Skin epidermis (tissue), 12 donors: ENCODE results near the gene MRPL36.

Experiments used
- H3K27ac ChIP-seq, 21 experiments: fragments of 200-600 bp; sonication (generic) in 11 of 21; one replicate each; pipeline ENCODE4 v1.5.0; 2020; ENCODE audit warnings: mild to moderate bottlenecking in 3 of 21, inconsistent platforms in 2 of 21, moderate library complexity in 2 of 21
- H3K4me3 ChIP-seq, 7 experiments: fragments of 200-600 bp; sonication (generic) in 2 of 7; one replicate each; pipeline ENCODE4 v1.5.0; 2020; ENCODE audit warnings: inconsistent platforms in 2 of 7, mild to moderate bottlenecking in 2 of 7, moderate library complexity in 1 of 7

The MRPL36 gene

GRCh38 chr5:1833264-1834021 lies 33.8 kb upstream of the MRPL36 start:
- H3K27ac ChIP-seq, result no peak overlapping the region
- H3K4me3 ChIP-seq, result no peak overlapping the region

DNA sequence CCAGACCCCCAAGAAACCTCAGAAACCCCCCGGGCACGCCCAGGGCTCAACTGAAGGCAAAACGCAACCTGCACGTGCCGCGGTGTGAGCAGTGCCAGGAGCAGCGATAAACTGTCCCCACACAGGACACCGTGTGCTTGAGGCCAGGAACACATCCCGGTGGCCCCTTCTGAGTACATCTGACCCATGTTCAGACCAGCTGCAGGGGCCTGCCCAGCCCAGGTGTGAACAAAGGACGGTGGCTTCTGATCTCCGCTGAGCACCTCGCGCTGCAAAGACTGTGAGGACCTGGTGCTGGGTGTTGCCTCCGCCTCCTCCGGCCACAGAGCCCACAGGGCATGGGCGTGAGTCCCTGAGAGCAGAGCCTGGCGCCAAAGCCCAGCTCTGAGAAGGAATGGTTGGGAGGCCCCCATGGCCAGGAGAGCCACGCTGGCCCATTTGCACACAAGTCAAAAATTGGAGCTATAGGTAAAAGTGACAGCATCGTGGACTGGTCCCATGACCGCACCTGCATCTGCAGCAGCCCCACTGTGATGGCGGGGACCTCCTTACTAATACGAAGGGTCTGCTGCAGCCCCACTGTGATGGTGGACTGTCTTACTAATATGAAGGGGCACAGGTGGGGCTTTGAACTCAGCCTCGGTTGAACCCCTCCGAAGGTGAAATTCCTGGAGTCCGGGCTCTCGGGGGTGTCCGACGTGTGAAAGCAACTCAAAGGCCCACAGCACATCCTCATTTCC lies 33.0 kb upstream of the MRPL36 start:
- no peak overlapping the region for H3K27ac ChIP-seq
- H3K4me3 ChIP-seq, result no peak overlapping the region

DNA sequence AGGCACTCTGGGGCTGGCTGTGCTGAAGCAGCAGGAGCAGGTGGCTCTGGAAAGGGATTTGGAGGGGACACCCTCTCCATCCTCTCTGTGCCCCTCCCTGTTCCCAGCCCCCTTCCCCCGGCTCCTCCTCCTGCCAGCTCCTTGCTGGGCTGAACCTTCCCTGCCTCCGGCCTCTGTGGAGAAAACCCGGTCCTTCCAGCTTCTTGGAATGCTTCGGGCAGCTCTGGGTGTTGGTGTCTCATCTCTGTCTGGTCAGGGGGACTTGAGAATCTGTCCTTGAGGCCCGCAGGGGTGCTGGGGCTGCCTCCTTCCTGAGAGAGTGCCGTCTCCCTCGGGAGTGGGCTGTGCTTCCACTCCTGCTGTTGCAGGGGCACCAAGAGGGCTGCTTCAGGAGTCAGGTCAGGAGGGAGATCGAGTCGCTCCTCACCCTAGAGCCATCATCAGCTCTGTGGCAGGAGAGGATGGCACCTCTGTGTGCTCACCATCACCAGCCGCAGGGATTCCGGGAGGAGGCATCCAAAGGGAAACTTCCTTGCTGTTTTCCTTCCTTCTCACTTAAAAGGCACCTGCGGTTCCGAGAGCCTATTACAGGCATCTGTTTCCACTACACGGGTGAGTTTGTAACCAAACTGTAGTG lies 32.2 kb upstream of the MRPL36 start:
- Histone ChIP-seq H3K4me3 (no peak overlapping the region), H3K27ac (no peak overlapping the region)

DNA sequence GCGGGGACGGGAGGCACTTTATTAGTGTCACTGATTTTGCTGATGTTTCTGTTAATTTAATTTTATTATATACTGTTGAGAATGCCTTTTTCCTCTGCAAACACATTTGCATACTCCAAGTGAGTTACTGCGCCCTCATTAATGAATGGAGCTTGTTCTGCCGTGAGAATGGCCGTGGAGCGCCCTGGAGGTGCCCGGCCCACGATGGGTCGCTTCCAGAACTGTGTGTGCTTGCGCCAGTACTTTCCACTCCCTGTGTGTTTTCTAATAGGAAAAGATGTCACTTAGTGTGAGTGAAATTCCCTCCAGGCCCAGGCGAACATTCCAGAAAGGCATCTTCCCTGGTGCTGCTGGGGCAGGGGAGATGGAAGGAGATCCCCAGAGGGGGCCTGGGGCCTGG lies 31.6 kb upstream of the MRPL36 start:
- no peak overlapping the region for H3K4me3 ChIP-seq
- no peak overlapping the region for H3K27ac ChIP-seq

DNA sequence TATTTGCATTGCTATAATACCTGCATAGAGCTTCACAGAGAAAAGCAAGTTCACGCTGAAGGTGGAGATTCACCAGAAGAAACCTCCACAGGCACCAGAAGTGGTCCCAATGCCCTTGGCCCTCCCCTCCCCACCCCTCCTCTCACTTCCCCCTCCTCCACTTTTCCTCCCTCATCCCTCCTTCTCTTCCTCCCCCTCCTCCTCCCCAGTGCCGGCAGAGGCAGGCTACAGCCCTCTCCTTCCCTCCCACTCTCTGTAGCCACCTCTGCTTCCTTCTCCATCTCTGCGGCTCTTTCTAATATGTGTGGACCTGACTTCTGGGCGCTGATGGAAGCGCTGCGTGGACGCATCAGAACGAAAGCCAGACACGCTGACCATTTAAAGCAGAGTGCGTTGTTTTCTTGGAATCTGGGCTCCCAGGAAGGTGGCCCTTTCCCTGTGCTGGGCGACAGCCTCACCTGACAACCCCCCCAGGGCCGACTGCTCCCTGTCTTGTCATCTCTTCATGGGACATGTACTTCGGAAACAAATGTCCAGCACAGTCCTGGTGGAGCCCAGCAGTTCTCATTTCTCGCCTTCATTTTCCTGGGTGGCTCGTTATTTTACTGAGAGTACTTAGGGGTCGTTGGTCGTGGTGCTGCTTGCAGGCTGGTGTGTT lies 31.1 kb upstream of the MRPL36 start:
- Histone ChIP-seq H3K4me3 (no peak overlapping the region), H3K27ac (no peak overlapping the region)

- no peak overlapping the region for H3K27ac ChIP-seq
- H3K4me3 ChIP-seq, result no peak overlapping the region
These were observed 28.3 kb upstream of the MRPL36 start for GRCh38 chr5:1827886-1828397.

DNA sequence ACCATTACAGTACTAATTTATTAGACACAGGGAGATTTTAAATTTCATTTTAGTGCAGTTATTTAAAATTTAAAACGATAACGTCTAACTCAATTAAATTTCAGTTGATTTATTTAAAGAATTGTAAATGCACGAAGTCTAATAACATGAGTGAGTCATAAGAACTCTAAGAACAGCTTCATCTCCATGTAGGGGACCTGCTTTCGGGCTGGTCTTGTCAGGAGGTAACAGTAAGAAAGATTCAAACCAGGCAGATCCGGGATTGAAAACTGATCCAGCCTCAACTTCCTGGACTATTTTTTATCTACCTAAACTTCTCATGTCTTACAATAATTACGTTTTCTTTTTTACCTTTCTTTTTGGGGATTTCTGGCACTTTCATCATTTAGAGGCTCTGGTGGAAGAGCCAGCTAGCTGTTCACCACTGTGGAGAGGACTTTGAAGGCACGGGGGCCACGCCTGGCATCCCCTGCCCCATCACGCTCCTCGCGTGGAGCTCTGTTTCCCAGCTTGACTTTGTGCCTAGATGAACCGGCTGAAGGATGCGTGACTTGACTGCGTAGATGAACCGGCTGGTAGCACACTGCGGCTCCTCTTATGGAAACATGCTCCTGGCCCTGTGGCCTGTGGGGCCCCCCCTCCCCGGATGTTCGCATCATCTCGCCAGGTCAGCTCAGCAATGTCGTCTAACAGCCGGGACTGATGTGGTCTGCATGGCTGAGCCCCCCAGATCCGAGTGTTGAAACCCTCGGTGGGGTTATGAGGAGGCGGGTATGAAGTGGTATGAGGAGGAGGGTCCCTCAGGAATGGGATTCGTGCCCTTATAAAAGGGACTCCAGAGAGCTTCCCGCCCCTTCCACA lies 27.6 kb upstream of the MRPL36 start:
- Histone ChIP-seq H3K4me3 (no peak overlapping the region), H3K27ac (no peak overlapping the region)

- no peak overlapping the region for H3K27ac ChIP-seq
- no peak overlapping the region for H3K4me3 ChIP-seq
These were observed 26.8 kb upstream of the MRPL36 start for GRCh38 chr5:1826235-1826980.

DNA sequence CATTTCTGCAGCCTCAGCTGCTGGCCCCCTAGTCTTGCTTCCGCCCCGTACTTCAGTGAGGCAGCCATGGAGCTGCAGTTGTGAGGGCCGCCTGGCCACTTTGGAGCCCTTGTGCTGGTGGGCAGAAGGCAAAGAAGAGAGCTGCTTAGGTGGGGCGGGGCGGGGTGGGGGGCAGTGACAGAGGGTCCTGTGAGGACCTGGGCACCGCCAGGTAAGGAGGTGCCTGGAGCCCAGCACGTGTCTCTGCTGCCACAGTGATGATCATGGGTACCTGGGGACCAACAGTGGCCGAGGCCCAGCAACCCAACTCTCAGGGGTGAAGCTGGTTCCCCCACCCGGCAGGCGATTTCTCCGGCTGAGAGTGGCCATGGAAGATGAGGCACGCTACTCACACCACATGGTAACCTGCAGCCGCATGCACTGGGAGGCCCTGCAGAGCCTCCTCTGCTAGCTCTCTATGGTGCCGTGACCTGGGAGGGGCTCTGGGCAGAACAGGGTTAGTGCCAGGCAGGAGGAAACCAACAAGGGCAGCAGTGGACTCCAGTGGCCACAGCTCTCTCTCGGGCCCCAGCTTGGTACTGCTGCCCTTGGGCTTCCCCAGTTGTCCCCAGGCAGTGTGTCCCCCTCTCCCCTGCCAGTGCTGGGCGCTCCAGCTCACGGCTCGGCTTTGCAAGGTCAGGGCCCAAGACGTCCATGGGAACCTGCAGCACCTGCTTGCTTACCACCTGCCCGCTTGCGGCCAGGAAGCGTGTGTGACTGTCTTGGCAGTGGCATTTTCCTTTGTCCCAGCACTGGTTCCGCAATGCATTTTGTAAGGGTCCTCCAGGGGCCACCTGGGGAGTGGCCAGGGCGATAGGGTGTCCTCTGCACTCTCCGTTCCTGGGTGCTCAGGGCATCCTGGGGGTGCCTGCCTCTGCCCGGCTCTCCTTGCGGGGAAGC lies 25.5 kb upstream of the MRPL36 start:
- Histone ChIP-seq H3K27ac (no peak overlapping the region), H3K4me3 (no peak overlapping the region)

DNA sequence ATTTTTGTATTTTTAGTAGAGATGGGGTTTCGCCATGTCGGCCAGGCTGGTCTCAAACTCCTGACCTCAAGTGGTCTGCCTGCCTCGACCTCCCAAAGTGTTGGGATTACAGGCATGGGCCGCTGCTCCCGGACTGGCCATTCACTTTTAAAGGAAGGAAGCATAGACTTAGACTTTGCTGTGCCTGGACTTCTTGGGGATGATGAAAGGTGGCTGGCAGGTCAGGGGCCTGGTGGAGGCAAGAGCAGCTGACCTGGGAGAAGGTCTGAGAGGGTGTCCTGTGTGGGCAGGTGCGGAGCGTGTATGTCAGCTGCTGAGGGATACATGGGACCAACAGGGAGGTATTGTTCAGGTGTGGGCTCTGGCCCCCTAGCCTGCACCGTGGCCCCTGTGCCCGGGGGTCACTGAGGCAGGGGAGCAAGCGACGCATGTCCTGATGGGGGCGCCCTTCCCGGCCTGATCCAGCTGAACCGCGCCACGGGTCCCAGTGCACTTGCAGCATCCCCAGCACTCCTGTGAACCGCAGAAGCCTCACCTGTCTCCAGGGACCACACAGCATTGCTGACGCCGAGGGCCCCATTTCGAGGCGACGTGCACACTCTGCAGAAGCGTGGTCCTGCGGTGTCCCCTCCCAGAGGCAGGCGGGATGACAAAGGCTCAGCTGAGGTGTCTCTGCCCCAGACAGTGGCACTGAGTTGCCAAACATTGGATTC lies 24.6 kb upstream of the MRPL36 start:
- Histone ChIP-seq H3K27ac (no peak overlapping the region), H3K4me3 (no peak overlapping the region)

- Histone ChIP-seq H3K27ac (no peak overlapping the region), H3K4me3 (no peak overlapping the region)
These were observed 23.9 kb upstream of the MRPL36 start for GRCh38 chr5:1823381-1824034.

DNA sequence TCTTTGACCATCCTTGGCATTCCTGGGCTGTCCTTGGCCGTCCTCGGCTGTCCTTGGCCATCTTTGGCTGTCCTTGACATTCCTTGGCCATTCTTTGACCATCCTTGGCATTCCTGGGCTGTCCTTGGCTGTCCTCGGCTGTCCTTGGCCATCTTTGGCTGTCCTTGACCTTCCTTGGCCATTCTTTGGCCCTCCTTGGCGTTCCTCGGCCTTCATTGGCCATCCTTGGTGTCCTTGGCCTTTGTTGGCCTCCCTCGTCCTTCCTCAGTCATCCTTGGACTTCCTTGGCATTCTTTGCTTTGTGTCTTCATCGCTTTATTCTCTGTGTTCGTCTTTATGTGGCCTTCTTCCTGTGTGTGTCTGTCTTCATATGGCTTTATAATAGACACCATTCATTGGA lies 22.2 kb upstream of the MRPL36 start:
- H3K4me3 ChIP-seq, result no peak overlapping the region
- no peak overlapping the region for H3K27ac ChIP-seq

GRCh38 chr5:1820926-1821325 lies 21.3 kb upstream of the MRPL36 start:
- no peak overlapping the region for H3K27ac ChIP-seq

DNA sequence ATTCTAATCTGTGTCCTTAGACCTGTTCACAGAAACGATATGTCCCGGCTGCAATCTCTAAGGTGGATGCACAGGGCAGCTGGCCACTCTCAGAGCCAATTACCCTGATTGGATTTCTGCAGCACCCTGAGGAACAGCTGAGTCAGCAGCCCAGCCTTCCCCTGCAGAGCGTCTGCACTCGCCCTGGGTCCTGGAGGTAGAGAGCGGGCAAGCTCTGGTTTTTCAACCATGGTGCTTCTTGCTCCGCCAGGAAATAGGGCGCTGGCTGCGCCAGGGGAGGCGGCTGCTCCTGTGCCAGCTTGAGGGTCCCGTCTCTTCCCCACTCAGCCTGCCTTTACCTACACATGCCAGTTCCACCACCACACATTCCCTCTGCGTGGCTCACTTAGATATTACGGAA lies 20.7 kb upstream of the MRPL36 start:
- H3K4me3 ChIP-seq, result no peak overlapping the region

More at GRCh38 chr5:1820926-1821325, 21.3 kb upstream of the MRPL36 start:
- H3K4me3 ChIP-seq, result no peak overlapping the region

DNA sequence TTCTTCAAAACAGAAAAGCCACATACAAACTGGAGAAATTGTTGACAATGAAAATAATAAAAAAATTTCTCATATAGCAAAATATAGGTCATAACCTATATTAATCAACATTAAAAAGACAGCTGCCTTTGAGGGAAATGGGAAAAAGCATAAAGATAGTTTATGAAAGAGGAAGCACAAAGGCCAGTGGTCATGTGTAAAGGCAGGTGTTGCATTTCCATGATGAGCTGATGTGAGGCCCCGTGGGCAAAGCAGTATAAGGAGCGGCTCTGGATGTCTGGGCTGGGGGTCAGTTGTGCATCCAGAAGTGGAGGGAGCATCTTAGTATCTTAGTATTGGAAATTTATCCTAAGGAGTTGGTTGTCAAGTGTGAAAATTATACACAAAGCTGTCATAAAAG lies 19.8 kb upstream of the MRPL36 start:
- Histone ChIP-seq H3K27ac (no peak overlapping the region), H3K4me3 (no peak overlapping the region)

More for the DNA sequence above, 20.7 kb upstream of the MRPL36 start:
- H3K27ac ChIP-seq, result no peak overlapping the region

- H3K27ac ChIP-seq, result no peak overlapping the region
- no peak overlapping the region for H3K4me3 ChIP-seq
These were observed 19.1 kb upstream of the MRPL36 start for GRCh38 chr5:1818784-1819183.
